ENCODE data around the gene IL2. TPM values are rescaled to one million over a fixed set of nuclear protein-coding genes. Genes with fewer than 3 reads are reported as not detected.

Gene IL2
- total RNA-seq, 1 experiment from 2014 or later = not detected

DNA sequence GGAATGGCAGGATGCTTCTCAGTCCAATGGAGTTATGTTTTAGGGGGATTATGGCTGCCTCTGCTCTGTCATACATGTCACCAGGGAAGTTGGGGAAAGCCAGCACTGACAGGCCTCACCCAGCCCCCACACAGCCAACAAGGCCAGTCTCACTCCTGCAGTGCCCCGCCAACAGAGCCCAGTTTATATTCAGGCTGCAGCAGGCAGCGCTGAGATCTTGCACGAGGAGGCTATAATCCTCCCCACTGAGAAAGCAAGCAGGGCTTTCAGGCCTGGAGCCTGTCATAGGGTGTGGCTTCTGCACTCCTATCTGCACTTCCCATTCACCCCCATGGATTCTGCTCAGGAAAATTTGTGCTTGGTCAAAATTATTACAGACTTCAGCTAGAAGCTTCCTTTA is 52.7 kb downstream of the IL2 start:
- ChIA-PET POLR2A (ENCODE audit: unreplicated experiment) (no interaction called here), CTCF (no interaction called here)
- H2AFZ ChIP-seq (ENCODE audit: low read length) = no peak overlapping the region
- H3K9ac ChIP-seq (ENCODE audit: low read length) = no peak overlapping the region
- DNase-seq (no peak), ATAC-seq (no peak)
- intact Hi-C loops (cut with micrococcal nuclease) = no loop called here
- TF ChIP-seq, protein P1, sequence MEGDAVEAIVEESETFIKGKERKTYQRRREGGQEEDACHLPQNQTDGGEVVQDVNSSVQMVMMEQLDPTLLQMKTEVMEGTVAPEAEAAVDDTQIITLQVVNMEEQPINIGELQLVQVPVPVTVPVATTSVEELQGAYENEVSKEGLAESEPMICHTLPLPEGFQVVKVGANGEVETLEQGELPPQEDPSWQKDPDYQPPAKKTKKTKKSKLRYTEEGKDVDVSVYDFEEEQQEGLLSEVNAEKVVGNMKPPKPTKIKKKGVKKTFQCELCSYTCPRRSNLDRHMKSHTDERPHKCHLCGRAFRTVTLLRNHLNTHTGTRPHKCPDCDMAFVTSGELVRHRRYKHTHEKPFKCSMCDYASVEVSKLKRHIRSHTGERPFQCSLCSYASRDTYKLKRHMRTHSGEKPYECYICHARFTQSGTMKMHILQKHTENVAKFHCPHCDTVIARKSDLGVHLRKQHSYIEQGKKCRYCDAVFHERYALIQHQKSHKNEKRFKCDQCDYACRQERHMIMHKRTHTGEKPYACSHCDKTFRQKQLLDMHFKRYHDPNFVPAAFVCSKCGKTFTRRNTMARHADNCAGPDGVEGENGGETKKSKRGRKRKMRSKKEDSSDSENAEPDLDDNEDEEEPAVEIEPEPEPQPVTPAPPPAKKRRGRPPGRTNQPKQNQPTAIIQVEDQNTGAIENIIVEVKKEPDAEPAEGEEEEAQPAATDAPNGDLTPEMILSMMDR (conservative IDR thresholded peaks at IDR 0.05; ENCODE audit: low read depth, low read length) = no peak
- TF ChIP-seq EZH2 (IDR thresholded peaks at IDR 0.05; ENCODE audit: low read length, unreplicated experiment) (no peak), EZH2phosphoT487 (IDR thresholded peaks at IDR 0.05; ENCODE audit: borderline replicate concordance, low read length) (no peak)
- BruUV-seq (replicated peaks) = no TSS peak
- H3K9me2 ChIP-seq (replicated peaks; ENCODE audit: low read length) = no peaks in the 10 kb centered on the region
- H3K27me3 ChIP-seq (ENCODE audit: low read length) = no peaks in the 10 kb centered on the region
- no peaks in the 10 kb centered on the region for H3K4me1 ChIP-seq (ENCODE audit: insufficient read depth, low read length)
- no peaks in the 10 kb centered on the region for H3K79me2 ChIP-seq (ENCODE audit: low read length)
- H4K20me1 ChIP-seq (ENCODE audit: low read length) = no peaks in the 10 kb centered on the region
- no peak overlapping the region for H3K4me3 ChIP-seq (ENCODE audit: low read length)
- no peaks in the 10 kb centered on the region for H3K36me3 ChIP-seq (ENCODE audit: low read depth, low read length)
- no peak overlapping the region for H3K4me2 ChIP-seq (ENCODE audit: low read length)
- H3F3A ChIP-seq (ENCODE audit: low read length, unreplicated experiment) = no peaks in the 10 kb centered on the region
- no peaks in the 10 kb centered on the region for H3K9me3 ChIP-seq (ENCODE audit: low read length)
- no peak overlapping the region for H3K27ac ChIP-seq (ENCODE audit: low read length)

Other genes with a start within 250 kb of the IL2 start
- gene ADAD1, start 77.7 kb downstream of the IL2 start, total RNA-seq (2014; rRNA removed) = not detected in 2 replicates
- not detected in 2 replicates for gene IL21, start 164.3 kb upstream of the IL2 start, total RNA-seq (2014; rRNA removed)

Measured in PC-3 (cell line).